Neuronal stem cell (in vitro differentiated cells): ENCODE measurements around the gene KMT2C.
"Not testable (repeated sequence)": the region's sequence is repeated elsewhere in the genome, so short reads cannot be mapped to it uniquely, and the experiment has no call there.

ENCODE experiments used
- DNase-seq: peaks from one replicate; pipeline ENCODE4 v3.0.0-alpha.2; 2013; ENCODE audit warnings: low spot score
- H2AFZ ChIP-seq: one replicate; pipeline ENCODE4 v1.6.1; 2013; ENCODE audit warnings: mild to moderate bottlenecking, low read length, inconsistent platforms
- H2AK5ac ChIP-seq: 2 replicates; pipeline ENCODE4 v1.6.1; 2013; ENCODE audit warnings: low read depth, mild to moderate bottlenecking, inconsistent platforms, low read length, moderate library complexity, mixed read lengths
- H2BK120ac ChIP-seq: 2 replicates; pipeline ENCODE4 v1.6.1; 2013; ENCODE audit warnings: low read depth, mild to moderate bottlenecking, inconsistent platforms, low read length, moderate library complexity, mixed read lengths
- H2BK12ac ChIP-seq: one replicate; pipeline ENCODE4 v1.6.1; 2013; ENCODE audit warnings: low read length, inconsistent platforms
- H2BK15ac ChIP-seq: 2 replicates; pipeline ENCODE4 v1.6.1; 2013; ENCODE audit warnings: mild to moderate bottlenecking, low read length, inconsistent platforms, mixed read lengths
- H2BK5ac ChIP-seq: one replicate; pipeline ENCODE4 v1.6.1; 2013; ENCODE audit warnings: inconsistent platforms, mild to moderate bottlenecking, low read length, moderate library complexity
- H3K14ac ChIP-seq: one replicate; pipeline ENCODE4 v1.6.1; 2013; ENCODE audit warnings: low read length, inconsistent platforms
- H3K18ac ChIP-seq: 2 replicates; pipeline ENCODE4 v1.6.1; 2013; ENCODE audit warnings: low read length, inconsistent platforms
- H3K23ac ChIP-seq: 2 replicates; pipeline ENCODE4 v1.6.1; 2013; ENCODE audit warnings: low read depth, mild to moderate bottlenecking, mixed read lengths, low read length, inconsistent platforms; ENCODE audit not compliant: poor library complexity
- H3K27ac ChIP-seq: replicated peaks from 3 replicates; pipeline ENCODE4 v1.5.1; 2013; ENCODE audit warnings: low read length, inconsistent platforms
- H3K27me3 ChIP-seq, 3 experiments: 2 replicates each; pipeline ENCODE4 v1.6.1; 2013; ENCODE audit warnings: low read length in 3 of 3, mild to moderate bottlenecking in 2 of 3, inconsistent platforms in 1 of 3, low read depth in 1 of 3, mixed read lengths in 1 of 3, moderate library complexity in 1 of 3; ENCODE audit not compliant: control insufficient read depth in 3 of 3, insufficient read depth in 3 of 3
- H3K36me3 ChIP-seq, 2 donors: replicated peaks in 1 of 2; 2 replicates each; pipeline ENCODE4 v1.6.1; 2013; ENCODE audit warnings: low read length in 2 of 2; ENCODE audit not compliant: control insufficient read depth in 2 of 2, insufficient read depth in 2 of 2
- H3K4ac ChIP-seq: 2 replicates; pipeline ENCODE4 v1.6.1; 2013; ENCODE audit warnings: inconsistent platforms, mild to moderate bottlenecking, low read length, moderate library complexity
- H3K4me1 ChIP-seq, 2 donors: 1 replicate in 1 of 2; 2 replicates in 1 of 2; pipeline ENCODE4 v1.6.1; 2013; ENCODE audit warnings: low read length in 2 of 2, low read depth in 1 of 2; ENCODE audit not compliant: control insufficient read depth in 2 of 2, insufficient read depth in 1 of 2
- H3K4me2 ChIP-seq: one replicate; pipeline ENCODE4 v1.6.1; 2013; ENCODE audit warnings: mild to moderate bottlenecking, low read length, inconsistent platforms; ENCODE audit not compliant: insufficient read depth, poor library complexity, severe bottlenecking
- H3K4me3 ChIP-seq, 2 donors: 2 replicates each; pipeline ENCODE4 v1.5.1; 2013; ENCODE audit warnings: low read length in 2 of 2, mild to moderate bottlenecking in 2 of 2, inconsistent platforms in 1 of 2, moderate library complexity in 1 of 2
- H3K79me1 ChIP-seq: one replicate; pipeline ENCODE4 v1.6.1; 2013; ENCODE audit warnings: low read depth, mild to moderate bottlenecking, inconsistent platforms, low read length, moderate library complexity
- H3K9ac ChIP-seq: one replicate; pipeline ENCODE4 v1.6.1; 2013; ENCODE audit warnings: mild to moderate bottlenecking, low read depth, low read length, inconsistent platforms; ENCODE audit not compliant: poor library complexity
- H3K9me3 ChIP-seq, 2 donors: replicated peaks in 1 of 2; 2 replicates each; pipeline versions ENCODE3 to v1.6.1; 2013; ENCODE audit warnings: low read length in 2 of 2, mild to moderate bottlenecking in 2 of 2, inconsistent platforms in 1 of 2, low read depth in 1 of 2, mixed read lengths in 1 of 2, moderate library complexity in 1 of 2; ENCODE audit not compliant: control insufficient read depth in 2 of 2, insufficient read depth in 1 of 2
- H4K8ac ChIP-seq: one replicate; pipeline ENCODE4 v1.6.1; 2013; ENCODE audit warnings: low read depth, mild to moderate bottlenecking, inconsistent platforms, low read length, moderate library complexity
- H4K91ac ChIP-seq: one replicate; pipeline ENCODE4 v1.6.1; 2013; ENCODE audit warnings: low read length, low read depth, mild to moderate bottlenecking, inconsistent platforms; ENCODE audit not compliant: poor library complexity
- WGBS, 2 donors: extraction: QIAGEN DNeasy Blood & Tissue Kit; methylation state at CpG; one replicate each; pipeline ENCODE4 v1.1.7; 2013; ENCODE audit warnings: missing lambda C conversion rate in 2 of 2, mixed read lengths in 1 of 2; ENCODE audit not compliant: insufficient read length in 2 of 2, insufficient replicate concordance in 1 of 2; ENCODE audit errors: extremely low coverage in 2 of 2; 5-methylcytosine and 5-hydroxymethylcytosine counted together

The KMT2C gene

DNA sequence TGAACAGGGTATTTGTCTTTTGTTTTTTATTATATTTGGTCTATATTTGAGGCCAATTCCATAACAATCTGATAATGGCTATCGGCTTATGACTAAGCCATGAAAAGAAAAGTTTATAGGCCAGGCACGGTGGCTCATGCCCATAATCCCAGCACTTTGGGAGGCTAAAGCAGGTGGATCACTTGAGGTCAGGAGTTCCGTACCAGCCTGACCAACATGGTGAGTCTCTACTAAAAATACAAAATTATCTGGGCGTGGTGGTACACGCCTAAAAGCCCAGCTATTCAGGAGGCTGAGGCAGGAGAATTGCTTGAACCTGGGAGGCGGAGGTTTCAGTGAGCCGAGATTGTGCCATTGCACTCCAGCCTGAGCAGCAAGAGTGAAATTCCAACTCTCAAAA is 227.0 kb downstream of the KMT2C start:
- H3K9ac ChIP-seq, H2AFZ ChIP-seq, H4K91ac ChIP-seq, H4K8ac ChIP-seq, H2BK120ac ChIP-seq, H3K4me2 ChIP-seq, H3K4me3 ChIP-seq, H3K79me1 ChIP-seq, H3K18ac ChIP-seq, H3K27ac ChIP-seq, DNase-seq, H3K23ac ChIP-seq, H3K4ac ChIP-seq, H2BK12ac ChIP-seq, H2BK15ac ChIP-seq, H3K9me3 ChIP-seq, H3K27me3 ChIP-seq, H3K14ac ChIP-seq, H2AK5ac ChIP-seq, H2BK5ac ChIP-seq, H3K4me1 ChIP-seq: not testable (repeated sequence)
- no CpG with 5 or more reads among the region's 7 CpGs for WGBS, 2 donors
- peaks cover 4 to 24% of the 10 kb centered on the region in 2 donors for H3K36me3 ChIP-seq

DNA sequence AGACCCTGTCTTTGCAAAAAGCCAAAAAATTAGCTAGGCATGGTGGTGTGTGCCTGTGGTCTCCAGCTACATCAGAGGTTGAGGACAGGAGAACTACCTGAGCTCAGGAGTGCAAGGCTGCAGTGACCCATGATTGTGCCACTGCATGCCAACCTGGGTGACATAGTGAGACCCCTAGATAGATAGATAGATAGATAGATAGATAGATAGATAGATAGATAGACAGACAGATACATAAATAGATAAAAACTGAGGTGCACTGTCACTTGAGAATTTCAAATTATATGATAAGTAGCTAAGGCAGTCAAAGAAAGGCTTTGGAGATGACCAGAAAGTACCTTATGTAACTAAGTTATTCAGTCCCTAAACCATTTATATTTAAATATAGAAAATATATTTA is 231.4 kb downstream of the KMT2C start:
- not testable (repeated sequence) for H3K9me3 ChIP-seq, H4K8ac ChIP-seq, H3K4me1 ChIP-seq, H3K9ac ChIP-seq, H2BK5ac ChIP-seq, H3K14ac ChIP-seq, H2BK15ac ChIP-seq, H4K91ac ChIP-seq, H3K27ac ChIP-seq, H3K18ac ChIP-seq, H2AFZ ChIP-seq, DNase-seq, H2BK12ac ChIP-seq, H3K4ac ChIP-seq, H3K27me3 ChIP-seq, H2AK5ac ChIP-seq, H2BK120ac ChIP-seq, H3K4me3 ChIP-seq, H3K23ac ChIP-seq, H3K79me1 ChIP-seq, H3K4me2 ChIP-seq
- H3K36me3 ChIP-seq = peaks cover 4 to 66% of the 10 kb centered on the region in 2 donors

GRCh38 chr7:152203095-152203494 is 232.7 kb downstream of the KMT2C start:
- H3K4me2 ChIP-seq = no peak overlapping the region
- WGBS, 2 donors = no CpG with 5 or more reads among the region's 3 CpGs
- H3K4ac ChIP-seq = no peak overlapping the region

GRCh38 chr7:152202056-152202455 is 233.7 kb downstream of the KMT2C start:
- H3K27me3 ChIP-seq = no peaks in the 10 kb centered on the region
- no peak overlapping the region for H3K14ac ChIP-seq
- H3K79me1 ChIP-seq = no peaks in the 10 kb centered on the region
- H3K23ac ChIP-seq = no peak overlapping the region
- no peaks in the 10 kb centered on the region for H3K4me1 ChIP-seq
- H3K27ac ChIP-seq = no peak overlapping the region
- no peak overlapping the region for H2BK120ac ChIP-seq
- no peak overlapping the region for H2BK5ac ChIP-seq
- no peak overlapping the region for H3K4me3 ChIP-seq
- H3K4ac ChIP-seq = no peak overlapping the region
- no peak overlapping the region for H3K4me2 ChIP-seq
- no peak for DNase-seq
- no peak overlapping the region for H2AK5ac ChIP-seq
- H3K36me3 ChIP-seq = peaks cover 5 to 90% of the 10 kb centered on the region in 2 donors
- H4K91ac ChIP-seq = no peak overlapping the region
- no peak overlapping the region for H2BK12ac ChIP-seq
- H3K9ac ChIP-seq = no peak overlapping the region
- no peaks in the 10 kb centered on the region for H3K9me3 ChIP-seq
- H3K18ac ChIP-seq = no peak overlapping the region
- H2BK15ac ChIP-seq = no peak overlapping the region
- WGBS, 2 donors = no CpG with 5 or more reads among the region's 3 CpGs
- no peak overlapping the region for H4K8ac ChIP-seq
- no peak overlapping the region for H2AFZ ChIP-seq

More at GRCh38 chr7:152203095-152203494, 232.7 kb downstream of the KMT2C start:
- H3K27me3 ChIP-seq = no peaks in the 10 kb centered on the region
- H3K9ac ChIP-seq = no peak overlapping the region
- H2BK12ac ChIP-seq = no peak overlapping the region
- no peak overlapping the region for H2BK120ac ChIP-seq
- no peak overlapping the region for H3K23ac ChIP-seq
- DNase-seq = no peak
- no peaks in the 10 kb centered on the region for H3K79me1 ChIP-seq
- H3K9me3 ChIP-seq = no peaks in the 10 kb centered on the region
- H4K91ac ChIP-seq = no peak overlapping the region
- H2AFZ ChIP-seq = no peak overlapping the region
- H3K4me3 ChIP-seq = no peak overlapping the region
- H3K36me3 ChIP-seq = peaks cover 5 to 80% of the 10 kb centered on the region in 2 donors
- no peaks in the 10 kb centered on the region for H3K4me1 ChIP-seq
- H2AK5ac ChIP-seq = no peak overlapping the region
- H3K18ac ChIP-seq = no peak overlapping the region
- no peak overlapping the region for H3K14ac ChIP-seq
- no peak overlapping the region for H2BK15ac ChIP-seq
- H3K27ac ChIP-seq = no peak overlapping the region
- H4K8ac ChIP-seq = no peak overlapping the region
- no peak overlapping the region for H2BK5ac ChIP-seq
